IMR-90 (cell line): ENCODE data around the gene PRDM2. TPM values are rescaled to one million over a fixed set of nuclear protein-coding genes. Genes with fewer than 3 reads are reported as not detected.

ENCODE experiments used
- ATAC-seq: fragments of 200-7000 bp; cut with Tn5 transposase; 2 replicates; pipeline ENCODE4 v1.9.1; 2020; ENCODE audit warnings: low read depth, mild to moderate bottlenecking, moderate library complexity
- BruUV-seq: library from RNA; stranded (reverse); fragments of 400-500 nt; replicated peaks from 2 replicates; lab custom pipeline; 2021; lab: Mats Ljungman, UMichigan
- CTCF ChIA-PET: fragments of 300-600 bp; formaldehyde crosslinking; extraction: SDS; loops from one replicate; lab custom pipeline; 2021; ENCODE audit warnings: antibody characterized with exemption; lab: Yijun Ruan, JAX
- POLR2A ChIA-PET: fragments of 300-600 bp; sonication (Branson Sonifier 250); formaldehyde crosslinking; loops from one replicate; lab custom pipeline; 2022; ENCODE audit warnings: antibody characterized with exemption; ENCODE audit not compliant: unreplicated experiment; lab: Charles Lee
- DNase-seq: peaks from one replicate; pipeline ENCODE4 v3.0.0; 2013
- H2AFZ ChIP-seq: replicated peaks from 2 replicates; pipeline ENCODE3; 2013; ENCODE audit warnings: low read length, mild to moderate bottlenecking; ENCODE audit not compliant: poor library complexity
- H2AK5ac ChIP-seq: 2 replicates; pipeline ENCODE4 v1.6.1; 2013; ENCODE audit warnings: low read depth, low read length, inconsistent platforms
- H2AK9ac ChIP-seq: replicated peaks from 2 replicates; pipeline ENCODE3; 2013; ENCODE audit warnings: mild to moderate bottlenecking, low read depth, low read length, moderate library complexity; ENCODE audit not compliant: poor library complexity
- H2BK120ac ChIP-seq: 2 replicates; pipeline ENCODE4 v1.6.1; 2013; ENCODE audit warnings: low read depth, low read length, inconsistent platforms
- H2BK15ac ChIP-seq: 3 replicates; pipeline ENCODE4 v1.6.1; 2013; ENCODE audit warnings: low read depth, low read length, inconsistent platforms
- H2BK20ac ChIP-seq: 2 replicates; pipeline ENCODE4 v1.6.1; 2013; ENCODE audit warnings: low read depth, mild to moderate bottlenecking, inconsistent platforms, low read length, moderate library complexity
- H2BK5ac ChIP-seq: 2 replicates; pipeline ENCODE4 v1.6.1; 2013; ENCODE audit warnings: mild to moderate bottlenecking, low read depth, low read length, inconsistent platforms; ENCODE audit not compliant: poor library complexity, severe bottlenecking
- H3K14ac ChIP-seq: replicated peaks from 2 replicates; pipeline ENCODE4 v1.6.1; 2013; ENCODE audit warnings: low read depth, low read length, inconsistent platforms
- H3K18ac ChIP-seq: 2 replicates; pipeline ENCODE4 v1.6.1; 2013; ENCODE audit warnings: low read depth, low read length, control low read depth
- H3K23ac ChIP-seq: 2 replicates; pipeline ENCODE4 v1.6.1; 2013; ENCODE audit warnings: low read depth, low read length, inconsistent platforms
- H3K27ac ChIP-seq: 2 replicates; pipeline ENCODE4 v1.5.1; 2013; ENCODE audit warnings: mild to moderate bottlenecking, control low read depth, low read length; ENCODE audit not compliant: insufficient read depth
- H3K27me3 ChIP-seq: 2 replicates; pipeline ENCODE4 v1.6.1; 2013; ENCODE audit warnings: low read length; ENCODE audit not compliant: control insufficient read depth, insufficient read depth
- H3K36me3 ChIP-seq: 2 replicates; pipeline ENCODE4 v1.6.1; 2013; ENCODE audit warnings: low read length, mixed read lengths; ENCODE audit not compliant: control insufficient read depth, insufficient read depth
- H3K4ac ChIP-seq: 2 replicates; pipeline ENCODE4 v1.6.1; 2013; ENCODE audit warnings: low read depth, low read length, inconsistent platforms
- H3K4me1 ChIP-seq: 2 replicates; pipeline ENCODE4 v1.6.1; 2013; ENCODE audit warnings: low read length, mixed read lengths; ENCODE audit not compliant: control insufficient read depth, insufficient read depth
- H3K4me2 ChIP-seq: 2 replicates; pipeline ENCODE4 v1.6.1; 2013; ENCODE audit warnings: low read depth, mild to moderate bottlenecking, control low read depth, low read length, moderate library complexity
- H3K4me3 ChIP-seq: 2 replicates; pipeline ENCODE4 v1.5.1; 2013; ENCODE audit warnings: low read depth, mild to moderate bottlenecking, control low read depth, low read length, moderate library complexity; ENCODE audit not compliant: insufficient read depth
- H3K56ac ChIP-seq: 2 replicates; pipeline ENCODE4 v1.6.1; 2013; ENCODE audit warnings: low read length, inconsistent platforms; ENCODE audit not compliant: insufficient read depth; ENCODE audit errors: extremely low read depth
- H3K79me1 ChIP-seq, 2 experiments: 2 replicates each; pipeline ENCODE4 v1.6.1; 2013; ENCODE audit warnings: low read length in 2 of 2, inconsistent platforms in 1 of 2, low read depth in 1 of 2
- H3K9ac ChIP-seq: 2 replicates; pipeline ENCODE4 v1.6.1; 2013; ENCODE audit warnings: low read depth, low read length, control low read depth
- H3K9me1 ChIP-seq: 2 replicates; pipeline ENCODE4 v1.6.1; 2013; ENCODE audit warnings: low read length, inconsistent platforms; ENCODE audit not compliant: insufficient read depth
- H3K9me3 ChIP-seq: 2 replicates; pipeline ENCODE4 v1.6.1; 2013; ENCODE audit warnings: low read length; ENCODE audit not compliant: control insufficient read depth, insufficient read depth
- H4K20me1 ChIP-seq: 2 replicates; pipeline ENCODE4 v1.6.1; 2013; ENCODE audit warnings: low read length, inconsistent platforms; ENCODE audit not compliant: insufficient read depth
- H4K5ac ChIP-seq: 2 replicates; pipeline ENCODE4 v1.6.1; 2013; ENCODE audit warnings: mild to moderate bottlenecking, low read depth, low read length, control low read depth
- H4K8ac ChIP-seq, 2 experiments: 2 replicates each; pipeline ENCODE4 v1.6.1; 2013; ENCODE audit warnings: low read depth in 2 of 2, low read length in 2 of 2, control low read depth in 1 of 2, inconsistent platforms in 1 of 2
- H4K91ac ChIP-seq: 2 replicates; pipeline ENCODE4 v1.6.1; 2013; ENCODE audit warnings: low read depth, low read length, inconsistent platforms; ENCODE audit not compliant: insufficient read depth
- BHLHE40 ChIP-seq: fragments of 150-350 bp; IDR thresholded peaks from 2 replicates; pipeline ENCODE4 v1.6.1; 2016; ENCODE audit warnings: mild to moderate bottlenecking, low read depth, low read length
- CEBPB ChIP-seq: IDR thresholded peaks from 2 replicates; pipeline ENCODE4 v1.6.1; 2012; ENCODE audit warnings: low read depth, low read length, improper control_type of control experiment
- CHD1 ChIP-seq: IDR thresholded peaks from 2 replicates; pipeline ENCODE4 v1.6.1; 2012; ENCODE audit warnings: low read depth, low read length, improper control_type of control experiment
- MAFK ChIP-seq: IDR thresholded peaks from 2 replicates; pipeline ENCODE4 v1.6.1; 2012; ENCODE audit warnings: low read depth, low read length, improper control_type of control experiment
- MAZ ChIP-seq: IDR thresholded peaks from 2 replicates; pipeline ENCODE4 v1.6.1; 2012; ENCODE audit warnings: low read depth, mild to moderate bottlenecking, low read length, improper control_type of control experiment, moderate library complexity, borderline replicate concordance
- MXI1 ChIP-seq: IDR thresholded peaks from 2 replicates; pipeline ENCODE4 v1.6.1; 2012; ENCODE audit warnings: low read depth, mild to moderate bottlenecking, low read length, moderate library complexity, borderline replicate concordance
- NFE2L2 ChIP-seq: fragments of 150-350 bp; IDR thresholded peaks from 2 replicates; pipeline ENCODE4 v1.6.1; 2016; ENCODE audit warnings: low read depth, mild to moderate bottlenecking, low read length
- POLR2A ChIP-seq: IDR thresholded peaks from 2 replicates; pipeline ENCODE4 v1.6.1; 2012; ENCODE audit warnings: mild to moderate bottlenecking, low read depth, low read length
- RAD21 ChIP-seq: IDR thresholded peaks from 2 replicates; pipeline ENCODE4 v1.6.1; 2012; ENCODE audit warnings: low read length, improper control_type of control experiment
- RCOR1 ChIP-seq: IDR thresholded peaks from 2 replicates; pipeline ENCODE4 v1.6.1; 2012; ENCODE audit warnings: mild to moderate bottlenecking, low read length, improper control_type of control experiment; ENCODE audit not compliant: insufficient replicate concordance
- RFX5 ChIP-seq: IDR thresholded peaks from 2 replicates; pipeline ENCODE4 v1.8.0; 2012; ENCODE audit warnings: low read depth, mild to moderate bottlenecking, low read length, moderate library complexity
- WGBS, 2 experiments: methylation state at CpG; one replicate each; pipeline versions ENCODE4 v1.1.5 to v1.1.7; 2013; ENCODE audit warnings: missing lambda C conversion rate in 2 of 2; ENCODE audit not compliant: insufficient read length in 1 of 2; ENCODE audit errors: extremely low coverage in 2 of 2; 5-methylcytosine and 5-hydroxymethylcytosine counted together
- dilution Hi-C: fragments of 300-500 bp; cut with HindIII; formaldehyde crosslinking; loops from one replicate; pipeline ENCODE4 v1.14.3; 2018; ENCODE audit warnings: low sequenced_read_pairs; ENCODE audit not compliant: unreplicated experiment
- in situ Hi-C: fragments of 300-500 bp; cut with MboI; formaldehyde crosslinking; loops from 3 replicates; pipeline ENCODE4 v1.14.3; 2019; ENCODE audit warnings: low sequenced_read_pairs, inconsistent platforms, mixed read lengths
- intact Hi-C: fragments of 100-400 bp; cut with micrococcal nuclease; formaldehyde crosslinking; loops from 2 replicates; pipeline ENCODE4 v1.10.0; 2022
- polyA plus RNA-seq, 3 experiments: library from polyadenylated mRNA; depleted of rRNA; stranded (reverse); fragments of >200 nt; gene quantifications; 2 replicates each; pipeline ENCODE4 v1.2.3, GENCODE V29; 2012; ENCODE audit warnings: low replicate concordance in 1 of 3
- total RNA-seq: library from RNA; depleted of rRNA; stranded (reverse); fragments of >200 nt; gene quantifications from 2 replicates; pipeline ENCODE4 v1.2.3, GENCODE V29; 2012
- TF ChIP-seq, protein P1 (sequence below): conservative IDR thresholded peaks from 2 replicates; pipeline ENCODE4 v1.5.1; 2012; ENCODE audit warnings: mild to moderate bottlenecking, low read depth, low read length, improper control_type of control experiment
- TF ChIP-seq, protein P2 (sequence below): fragments of 150-350 bp; IDR thresholded peaks from 2 replicates; pipeline ENCODE4 v1.6.1; 2017; ENCODE audit warnings: mild to moderate bottlenecking, antibody characterized with exemption, low read length, low read depth

The PRDM2 gene
- total and polyA plus RNA-seq, 2 of the 4 experiments (the other 2 are of a cell fraction) = 3.4 to 8.9 TPM

DNA sequence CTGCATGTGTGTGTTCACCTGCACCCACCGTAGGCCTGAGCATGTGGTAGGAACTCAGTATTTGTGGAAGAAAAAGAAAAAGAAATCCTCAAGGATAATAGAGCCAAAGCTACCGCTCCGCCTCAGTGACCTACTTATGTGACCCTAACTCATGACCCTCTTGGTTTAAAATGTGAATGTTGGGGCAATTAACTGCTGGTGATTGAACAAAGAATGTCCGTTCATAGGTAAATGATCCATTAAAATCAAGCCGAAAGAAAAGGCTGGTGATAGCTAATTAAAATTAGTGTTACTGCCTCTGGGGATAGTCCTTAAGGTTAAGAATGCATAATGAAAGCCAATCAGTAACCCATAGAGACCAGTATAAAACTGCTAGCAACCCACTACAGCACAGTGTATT, 98.1 kb downstream of the PRDM2 start:
- H3K56ac ChIP-seq = no peak overlapping the region
- no peak for DNase-seq
- no peak overlapping the region for H2AK5ac ChIP-seq
- no peak overlapping the region for H2BK120ac ChIP-seq
- BruUV-seq = no TSS peak
- no peak overlapping the region for H3K4me2 ChIP-seq
- no peak overlapping the region for H3K4me3 ChIP-seq
- H4K8ac ChIP-seq = no peak overlapping the region
- dilution Hi-C loops (no loop called here), in situ Hi-C loops (no loop called here), intact Hi-C loops (no loop called here)
- no CpG with 5 or more reads among the region's 5 CpGs for WGBS, 2 experiments
- no peak overlapping the region for H2BK20ac ChIP-seq
- ATAC-seq = no peak
- no peak overlapping the region for H3K27ac ChIP-seq
- H3K4ac ChIP-seq = no peak overlapping the region
- no peak overlapping the region for H3K14ac ChIP-seq
- peaks cover 4% of the 10 kb centered on the region for H3K36me3 ChIP-seq
- no peaks in the 10 kb centered on the region for H3K27me3 ChIP-seq
- no peak overlapping the region for H2AK9ac ChIP-seq
- H2BK5ac ChIP-seq = no peak overlapping the region
- ChIA-PET POLR2A (no interaction called here), CTCF (no interaction called here)
- no peak overlapping the region for H3K18ac ChIP-seq
- peaks cover 17 to 46% of the 10 kb centered on the region in 2 experiments for H3K79me1 ChIP-seq
- H3K4me1 ChIP-seq = no peaks in the 10 kb centered on the region
- H2BK15ac ChIP-seq = no peak overlapping the region
- H3K9me3 ChIP-seq = no peaks in the 10 kb centered on the region
- H2AFZ ChIP-seq = no peak overlapping the region
- H4K91ac ChIP-seq = no peak overlapping the region
- peaks cover 3% of the 10 kb centered on the region; the same call in 1 of the 2 replicates for H3K9me1 ChIP-seq
- no peak overlapping the region for H4K5ac ChIP-seq
- H4K20me1 ChIP-seq = no peaks in the 10 kb centered on the region
- TF ChIP-seq CEBPB (no peak), BHLHE40 (no peak), RAD21 (no peak), MAFK (no peak), POLR2A (no peak), RCOR1 (no peak), MAZ (no peak), RFX5 (no peak), MXI1 (no peak), CHD1 (no peak), NFE2L2 (no peak)
- TF ChIP-seq, protein P1, sequence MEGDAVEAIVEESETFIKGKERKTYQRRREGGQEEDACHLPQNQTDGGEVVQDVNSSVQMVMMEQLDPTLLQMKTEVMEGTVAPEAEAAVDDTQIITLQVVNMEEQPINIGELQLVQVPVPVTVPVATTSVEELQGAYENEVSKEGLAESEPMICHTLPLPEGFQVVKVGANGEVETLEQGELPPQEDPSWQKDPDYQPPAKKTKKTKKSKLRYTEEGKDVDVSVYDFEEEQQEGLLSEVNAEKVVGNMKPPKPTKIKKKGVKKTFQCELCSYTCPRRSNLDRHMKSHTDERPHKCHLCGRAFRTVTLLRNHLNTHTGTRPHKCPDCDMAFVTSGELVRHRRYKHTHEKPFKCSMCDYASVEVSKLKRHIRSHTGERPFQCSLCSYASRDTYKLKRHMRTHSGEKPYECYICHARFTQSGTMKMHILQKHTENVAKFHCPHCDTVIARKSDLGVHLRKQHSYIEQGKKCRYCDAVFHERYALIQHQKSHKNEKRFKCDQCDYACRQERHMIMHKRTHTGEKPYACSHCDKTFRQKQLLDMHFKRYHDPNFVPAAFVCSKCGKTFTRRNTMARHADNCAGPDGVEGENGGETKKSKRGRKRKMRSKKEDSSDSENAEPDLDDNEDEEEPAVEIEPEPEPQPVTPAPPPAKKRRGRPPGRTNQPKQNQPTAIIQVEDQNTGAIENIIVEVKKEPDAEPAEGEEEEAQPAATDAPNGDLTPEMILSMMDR = no peak
- TF ChIP-seq, protein P2, sequence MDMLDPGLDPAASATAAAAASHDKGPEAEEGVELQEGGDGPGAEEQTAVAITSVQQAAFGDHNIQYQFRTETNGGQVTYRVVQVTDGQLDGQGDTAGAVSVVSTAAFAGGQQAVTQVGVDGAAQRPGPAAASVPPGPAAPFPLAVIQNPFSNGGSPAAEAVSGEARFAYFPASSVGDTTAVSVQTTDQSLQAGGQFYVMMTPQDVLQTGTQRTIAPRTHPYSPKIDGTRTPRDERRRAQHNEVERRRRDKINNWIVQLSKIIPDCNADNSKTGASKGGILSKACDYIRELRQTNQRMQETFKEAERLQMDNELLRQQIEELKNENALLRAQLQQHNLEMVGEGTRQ = no peak
- H3K9ac ChIP-seq = no peak overlapping the region
- no peak overlapping the region for H3K23ac ChIP-seq
